Stimulated activated CD8-positive, alpha-beta memory T cell treated with anti-CD3 and anti-CD28 coated beads, Interleukin-12 subunit alpha, Interleukin-12 subunit beta, amount 100 ng/mL, for 4 hours (primary cell): ENCODE measurements around the gene SMS.

Source experiments
- DNase-seq: peaks from one replicate; pipeline ENCODE4 v3.0.0-alpha.2; 2020; ENCODE audit warnings: low read depth

SMS gene

GRCh38 chrX:22040184-22040583 lies 99.7 kb downstream of the SMS start:
- no peak for DNase-seq

DNA sequence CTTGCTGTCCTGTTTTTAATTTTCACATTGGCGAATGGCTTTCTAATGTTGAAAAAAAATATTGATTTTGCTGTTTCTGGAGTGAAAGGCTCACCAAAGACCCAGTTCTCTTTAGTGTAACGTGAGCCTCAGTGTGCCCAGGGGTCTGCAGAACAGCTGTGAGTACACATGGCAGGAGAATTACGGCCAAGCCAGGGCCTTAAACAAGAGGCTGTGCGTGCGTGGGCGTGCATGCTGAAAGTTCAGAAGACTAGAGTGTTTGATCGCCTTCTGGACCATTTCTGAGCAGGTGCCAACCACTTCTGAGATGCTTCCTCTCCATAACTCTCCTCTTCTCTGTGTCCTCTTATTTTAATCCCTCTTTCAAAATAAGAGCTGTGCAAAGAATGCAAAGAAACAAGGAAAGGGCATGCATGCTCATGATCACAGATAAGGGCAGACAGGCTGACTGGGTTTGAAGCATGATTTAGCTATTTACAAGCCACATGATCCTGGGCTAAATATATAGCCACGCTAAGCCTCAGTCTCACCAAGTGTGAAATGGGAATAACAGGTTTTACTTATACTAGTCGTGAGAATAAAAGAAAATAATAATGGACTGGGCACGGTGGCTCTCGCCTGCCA lies 101.5 kb downstream of the SMS start:
- no peak for DNase-seq

- no peak for DNase-seq
These were observed 103.4 kb downstream of the SMS start for GRCh38 chrX:22043872-22044271.
